H1 (cell line): ENCODE results near the gene ZNF649. TPM values are rescaled to one million over a fixed set of nuclear protein-coding genes. Genes with fewer than 3 reads are reported as not detected.

Experiments used
- CBX8 ChIP-seq: fragments of 300-800, 300-1000 bp; sonication (generic); IDR thresholded peaks from 2 replicates; pipeline ENCODE4 v1.7.1; 2016; ENCODE audit warnings: low read depth, low read length, borderline replicate concordance
- CHD1 ChIP-seq: IDR thresholded peaks from 2 replicates; pipeline ENCODE4 v1.6.1; 2012; ENCODE audit warnings: low read depth, low read length, improper control_type of control experiment
- CTCF ChIP-seq, 3 experiments: IDR thresholded peaks; 1 replicate in 2 of 3; 2 replicates in 1 of 3; pipeline versions ENCODE4 v1.5.1 to v1.6.1; 2011; ENCODE audit warnings: low read length in 3 of 3, mild to moderate bottlenecking in 3 of 3, inconsistent platforms in 2 of 3, low read depth in 1 of 3, moderate library complexity in 1 of 3; ENCODE audit not compliant: insufficient read depth in 1 of 3; ENCODE audit errors: control extremely low read depth in 1 of 3
- POLR2AphosphoS5 ChIP-seq: IDR thresholded peaks from 2 replicates; pipeline ENCODE4 v1.6.1; 2011; ENCODE audit warnings: low read depth, low read length
- TCF12 ChIP-seq: IDR thresholded peaks from 2 replicates; pipeline ENCODE4 v1.6.1; 2011; ENCODE audit warnings: low read depth, mild to moderate bottlenecking, low read length
- polyA plus RNA-seq, 7 experiments: library from polyadenylated mRNA; depleted of rRNA in 3 of 7; stranded (reverse) in 5 of 7; unstranded in 2 of 7; fragments of >200 nt in 5 of 7; fragments of 200-250 nt in 2 of 7; gene quantifications; 1 replicate in 5 of 7; 2 replicates in 1 of 7; 4 replicates in 1 of 7; pipeline versions ENCODE4 v1.2.1 to v1.2.3, GENCODE V29; 2011 to 2013; ENCODE audit warnings: missing spikeins in 2 of 7, mixed read lengths in 2 of 7
- total RNA-seq: library from RNA; stranded (reverse); fragmentation: NEBNext Ultra II Directional; extraction: Animal tissue kit (Norgen Biotek cat#: 25700); gene quantifications from 2 replicates; pipeline ENCODE4 v1.2.1, GENCODE V29; 2021

Gene ZNF649
- total and polyA plus RNA-seq, 2 of the 8 experiments (the other 6 are each of a cell fraction or from before 2014, with no cell fraction given) = 24.7 to 51.7 TPM

GRCh38 chr19:51948975-51949374 is 44.2 kb upstream of the ZNF649 start (continued):
- TF ChIP-seq CBX8 = no peak
- TF ChIP-seq CHD1 = no peak
- no peak for TF ChIP-seq CTCF (IDR thresholded peaks at IDR 0.05; ENCODE audit: control extremely low read depth in 1 of 3, insufficient read depth in 1 of 3, low read depth in 1 of 3, low read length in 3 of 3)
- TF ChIP-seq POLR2AphosphoS5 = no peak
- TF ChIP-seq TCF12 = no peak
